GM06990 (cell line): ENCODE measurements around the gene CELSR3.

Experiments used
- DNase-seq: peaks from one replicate; pipeline ENCODE4 v3.0.0-alpha.2; 2011; ENCODE audit not compliant: insufficient read length; ENCODE audit errors: extremely low read depth
- H3K27me3 ChIP-seq: replicated peaks from 2 replicates; pipeline ENCODE4 v1.6.0; 2011; ENCODE audit warnings: low read length; ENCODE audit not compliant: control insufficient read depth, insufficient read depth
- H3K36me3 ChIP-seq: 2 replicates; pipeline ENCODE4 v1.5.1; 2011; ENCODE audit warnings: low read length; ENCODE audit not compliant: control insufficient read depth, insufficient read depth
- H3K4me3 ChIP-seq: replicated peaks from 2 replicates; pipeline ENCODE4 v1.5.1; 2011; ENCODE audit warnings: low read depth, mild to moderate bottlenecking, control low read depth, low read length
- CTCF ChIP-seq: IDR thresholded peaks from 2 replicates; pipeline ENCODE4 v1.5.1; 2011; ENCODE audit warnings: low read length, control low read depth, mild to moderate bottlenecking, inconsistent platforms; ENCODE audit not compliant: insufficient read depth, poor library complexity, severe bottlenecking

CELSR3 gene

GRCh38 chr3:48702320-48702920 is 39.7 kb upstream of the CELSR3 start:
- Histone ChIP-seq H3K36me3 (peaks cover 17% of the 10 kb centered on the region), H3K27me3 (no peaks in the 10 kb centered on the region), H3K4me3 (no peak overlapping the region)
- DNase-seq = no peak
- no peak for TF ChIP-seq CTCF

- H3K4me3 ChIP-seq = no peak overlapping the region
- no peak for TF ChIP-seq CTCF
- DNase-seq = no peak
- no peaks in the 10 kb centered on the region for H3K27me3 ChIP-seq
- peaks cover 10% of the 10 kb centered on the region for H3K36me3 ChIP-seq
These were observed 38.2 kb upstream of the CELSR3 start for GRCh38 chr3:48700731-48701405.

GRCh38 chr3:48698891-48699290 is 36.2 kb upstream of the CELSR3 start:
- DNase-seq = no peak
- no peak for TF ChIP-seq CTCF
- peaks cover 18% of the 10 kb centered on the region for H3K36me3 ChIP-seq

GRCh38 chr3:48697952-48698351 is 35.3 kb upstream of the CELSR3 start:
- H3K27me3 ChIP-seq = no peaks in the 10 kb centered on the region
- no peak overlapping the region for H3K4me3 ChIP-seq
- H3K36me3 ChIP-seq = peaks cover 22% of the 10 kb centered on the region
- no peak for DNase-seq
- TF ChIP-seq CTCF = peak; percentile 10

More at GRCh38 chr3:48698891-48699290, 36.2 kb upstream of the CELSR3 start:
- Histone ChIP-seq H3K4me3 (no peak overlapping the region), H3K27me3 (no peaks in the 10 kb centered on the region)

- Histone ChIP-seq H3K27me3 (no peaks in the 10 kb centered on the region), H3K4me3 (no peak overlapping the region), H3K36me3 (peaks cover 30% of the 10 kb centered on the region)
- TF ChIP-seq CTCF = no peak
- no peak for DNase-seq
These were observed 33.9 kb upstream of the CELSR3 start for GRCh38 chr3:48696601-48697000.
